HepG2 (cell line): ENCODE results near the gene TTC22. TPM values are rescaled to one million over a fixed set of nuclear protein-coding genes. Genes with fewer than 3 reads are reported as not detected.

Experiments used
- DR1 ChIP-seq: sonication (generic); formaldehyde crosslinking; IDR thresholded peaks from 2 replicates; pipeline ENCODE4 v1.8.0; 2021; ENCODE audit warnings: mild to moderate bottlenecking, missing genetic modification reagents, inconsistent platforms
- KDM6A ChIP-seq: IDR thresholded peaks from 2 replicates; pipeline ENCODE4 v1.6.1; 2016; ENCODE audit warnings: low read depth
- PAF1 ChIP-seq: IDR thresholded peaks from 2 replicates; pipeline ENCODE4 v1.6.1; 2016; ENCODE audit warnings: missing genetic modification reagents, missing compliant biosample characterization
- PCBP2 ChIP-seq: fragments of 200-400 bp; formaldehyde crosslinking; optimal IDR thresholded peaks from 2 replicates; pipeline ENCODE3; 2018; ENCODE audit warnings: low read length, low read depth; ENCODE audit not compliant: poor library complexity, severe bottlenecking
- POLR2A ChIP-seq, 2 experiments: IDR thresholded peaks; 2 replicates each; pipeline ENCODE4 v1.6.1; 2011; ENCODE audit warnings: low read depth in 2 of 2, low read length in 2 of 2, mild to moderate bottlenecking in 1 of 2, moderate library complexity in 1 of 2; ENCODE audit not compliant: insufficient read depth in 1 of 2
- POLR2G ChIP-seq: fragments of 200-400 bp; formaldehyde crosslinking; IDR thresholded peaks from 2 replicates; pipeline ENCODE4 v1.6.1; 2018; ENCODE audit warnings: mild to moderate bottlenecking, low read depth, low read length, moderate library complexity
- RBM22 ChIP-seq: fragments of 200-400 bp; formaldehyde crosslinking; optimal IDR thresholded peaks from 2 replicates; pipeline ENCODE3; 2017; ENCODE audit warnings: mild to moderate bottlenecking, low read length, moderate library complexity
- REL ChIP-seq: sonication (generic); formaldehyde crosslinking; conservative IDR thresholded peaks from 2 replicates; pipeline ENCODE4 v1.8.0; 2022; ENCODE audit warnings: mild to moderate bottlenecking, missing genetic modification reagents, moderate library complexity
- SSRP1 ChIP-seq: IDR thresholded peaks from 2 replicates; pipeline ENCODE4 v1.6.1; 2016; ENCODE audit warnings: control low read depth
- ZBTB3 ChIP-seq: sonication (generic); formaldehyde crosslinking; IDR thresholded peaks from 2 replicates; pipeline ENCODE4 v1.4.0; 2020; ENCODE audit warnings: low read depth, mild to moderate bottlenecking, moderate library complexity, missing genetic modification reagents, borderline replicate concordance
- ZC3H13 ChIP-seq: sonication (generic); formaldehyde crosslinking; IDR thresholded peaks from 2 replicates; pipeline ENCODE4 v1.8.1; 2023; ENCODE audit warnings: mild to moderate bottlenecking, missing genetic modification reagents, moderate library complexity
- polyA plus RNA-seq, 8 experiments: library from polyadenylated mRNA; depleted of rRNA in 3 of 8; stranded (reverse) in 7 of 8; unstranded in 1 of 8; fragments of >200 nt; fragmentation: Illumina TruSeq in 4 of 8; extraction: Trizol in 4 of 8; gene quantifications; 2 replicates each; pipeline versions ENCODE4 v1.2.1 to v1.2.3, GENCODE V29; 2011 to 2016; ENCODE audit warnings: low read depth in 4 of 8, missing spikeins in 1 of 8, mixed read lengths in 1 of 8; ENCODE audit not compliant: insufficient read depth in 1 of 8
- total RNA-seq, 5 experiments: library from RNA; depleted of rRNA; stranded (reverse); fragments of >200 nt; fragmentation: Illumina TruSeq; extraction: Trizol; gene quantifications; 2 replicates each; pipeline ENCODE4 v1.2.3, GENCODE V29; 2016; ENCODE audit warnings: low read depth in 1 of 5
- TF ChIP-seq, protein P1 (sequence below): sonication (generic); formaldehyde crosslinking; IDR thresholded peaks from 2 replicates; pipeline ENCODE4 v1.4.0; 2020; ENCODE audit warnings: mild to moderate bottlenecking, missing genetic modification reagents
- TF ChIP-seq, protein P2 (sequence below): sonication (generic); formaldehyde crosslinking; IDR thresholded peaks from 2 replicates; pipeline ENCODE4 v1.5.0; 2020; ENCODE audit warnings: mild to moderate bottlenecking, missing genetic modification reagents, moderate library complexity
- TF ChIP-seq, protein P3 (sequence below): sonication (generic); formaldehyde crosslinking; conservative IDR thresholded peaks from 2 replicates; pipeline ENCODE4 v1.8.0; 2022; ENCODE audit warnings: missing genetic modification reagents
- TF ChIP-seq, protein P4 (sequence below): IDR thresholded peaks from 2 replicates; pipeline ENCODE4 v1.6.1; 2012; ENCODE audit warnings: low read length, improper control_type of control experiment

Gene TTC22
- total and polyA plus RNA-seq, 2 of the 13 experiments (the other 11 are each of a cell fraction or from before 2014, with no cell fraction given), result not detected

DNA sequence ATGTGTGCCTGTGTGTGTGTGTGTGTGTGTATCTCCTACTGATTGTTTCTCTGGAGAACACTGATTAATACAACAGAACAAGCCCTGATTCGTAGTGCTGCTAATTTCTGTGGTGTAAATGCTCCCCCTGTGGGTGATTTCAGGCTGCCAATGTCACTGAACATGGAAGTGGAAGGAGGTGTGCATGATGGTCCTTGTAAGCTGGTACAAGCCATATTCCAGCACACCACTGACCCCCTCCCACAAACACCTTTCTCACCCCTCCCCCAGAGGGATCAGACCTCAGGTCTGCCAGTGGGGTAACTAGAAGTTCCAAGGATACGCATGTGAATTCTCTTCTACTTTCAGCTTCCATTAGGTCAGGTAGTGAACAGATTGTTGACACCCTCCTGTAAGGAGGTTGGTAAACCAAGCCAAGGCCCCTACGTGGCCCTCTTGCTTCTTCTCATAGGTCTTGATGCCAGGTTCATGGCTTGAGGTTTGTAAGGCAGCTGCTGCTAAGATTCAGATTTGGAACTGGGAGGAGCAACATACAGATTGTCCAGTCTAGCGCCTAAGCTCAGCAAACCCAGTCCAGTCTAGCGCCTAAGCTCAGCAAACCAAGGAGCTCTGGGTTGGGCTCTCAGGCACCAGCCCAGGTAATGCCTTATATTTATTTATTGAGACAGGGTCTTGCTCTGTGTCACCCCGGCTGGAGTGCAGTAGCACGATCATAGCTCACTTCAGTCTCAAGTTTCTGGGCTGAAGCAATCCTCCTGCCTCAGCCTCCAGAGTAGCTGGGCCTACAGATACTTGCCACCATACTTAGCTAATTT, 47.2 kb upstream of the TTC22 start (continued):
- TF ChIP-seq, protein P1, sequence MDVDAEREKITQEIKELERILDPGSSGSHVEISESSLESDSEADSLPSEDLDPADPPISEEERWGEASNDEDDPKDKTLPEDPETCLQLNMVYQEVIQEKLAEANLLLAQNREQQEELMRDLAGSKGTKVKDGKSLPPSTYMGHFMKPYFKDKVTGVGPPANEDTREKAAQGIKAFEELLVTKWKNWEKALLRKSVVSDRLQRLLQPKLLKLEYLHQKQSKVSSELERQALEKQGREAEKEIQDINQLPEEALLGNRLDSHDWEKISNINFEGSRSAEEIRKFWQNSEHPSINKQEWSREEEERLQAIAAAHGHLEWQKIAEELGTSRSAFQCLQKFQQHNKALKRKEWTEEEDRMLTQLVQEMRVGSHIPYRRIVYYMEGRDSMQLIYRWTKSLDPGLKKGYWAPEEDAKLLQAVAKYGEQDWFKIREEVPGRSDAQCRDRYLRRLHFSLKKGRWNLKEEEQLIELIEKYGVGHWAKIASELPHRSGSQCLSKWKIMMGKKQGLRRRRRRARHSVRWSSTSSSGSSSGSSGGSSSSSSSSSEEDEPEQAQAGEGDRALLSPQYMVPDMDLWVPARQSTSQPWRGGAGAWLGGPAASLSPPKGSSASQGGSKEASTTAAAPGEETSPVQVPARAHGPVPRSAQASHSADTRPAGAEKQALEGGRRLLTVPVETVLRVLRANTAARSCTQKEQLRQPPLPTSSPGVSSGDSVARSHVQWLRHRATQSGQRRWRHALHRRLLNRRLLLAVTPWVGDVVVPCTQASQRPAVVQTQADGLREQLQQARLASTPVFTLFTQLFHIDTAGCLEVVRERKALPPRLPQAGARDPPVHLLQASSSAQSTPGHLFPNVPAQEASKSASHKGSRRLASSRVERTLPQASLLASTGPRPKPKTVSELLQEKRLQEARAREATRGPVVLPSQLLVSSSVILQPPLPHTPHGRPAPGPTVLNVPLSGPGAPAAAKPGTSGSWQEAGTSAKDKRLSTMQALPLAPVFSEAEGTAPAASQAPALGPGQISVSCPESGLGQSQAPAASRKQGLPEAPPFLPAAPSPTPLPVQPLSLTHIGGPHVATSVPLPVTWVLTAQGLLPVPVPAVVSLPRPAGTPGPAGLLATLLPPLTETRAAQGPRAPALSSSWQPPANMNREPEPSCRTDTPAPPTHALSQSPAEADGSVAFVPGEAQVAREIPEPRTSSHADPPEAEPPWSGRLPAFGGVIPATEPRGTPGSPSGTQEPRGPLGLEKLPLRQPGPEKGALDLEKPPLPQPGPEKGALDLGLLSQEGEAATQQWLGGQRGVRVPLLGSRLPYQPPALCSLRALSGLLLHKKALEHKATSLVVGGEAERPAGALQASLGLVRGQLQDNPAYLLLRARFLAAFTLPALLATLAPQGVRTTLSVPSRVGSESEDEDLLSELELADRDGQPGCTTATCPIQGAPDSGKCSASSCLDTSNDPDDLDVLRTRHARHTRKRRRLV (CRISPR knock-in tag), result no peak
- TF ChIP-seq DR1 (CRISPR knock-in tag) (0 out of 2 replicates have a peak, but pooled peaks have one; percentile 22), SSRP1 (CRISPR knock-in tag) (peak; percentile 22; the same call in 1 of the 2 replicates), RBM22 (peak; percentile 95), PCBP2 (no peak), ZBTB3 (no peak), POLR2G (peak; percentile 68), ZC3H13 (CRISPR knock-in tag) (peak; percentile 60; the same call in 1 of the 2 replicates), POLR2A (IDR thresholded peaks at IDR 0.05; ENCODE audit: insufficient read depth in 1 of 2, low read depth in 2 of 2, low read length in 2 of 2) (peak in 1 of 2 experiments; percentile 33; a peak in 2 of 4 replicates), REL (CRISPR knock-in tag) (no peak), KDM6A (CRISPR knock-in tag) (no peak), PAF1 (CRISPR knock-in tag) (peak; percentile 70; the same call in 1 of the 2 replicates)
- TF ChIP-seq, protein P2, sequence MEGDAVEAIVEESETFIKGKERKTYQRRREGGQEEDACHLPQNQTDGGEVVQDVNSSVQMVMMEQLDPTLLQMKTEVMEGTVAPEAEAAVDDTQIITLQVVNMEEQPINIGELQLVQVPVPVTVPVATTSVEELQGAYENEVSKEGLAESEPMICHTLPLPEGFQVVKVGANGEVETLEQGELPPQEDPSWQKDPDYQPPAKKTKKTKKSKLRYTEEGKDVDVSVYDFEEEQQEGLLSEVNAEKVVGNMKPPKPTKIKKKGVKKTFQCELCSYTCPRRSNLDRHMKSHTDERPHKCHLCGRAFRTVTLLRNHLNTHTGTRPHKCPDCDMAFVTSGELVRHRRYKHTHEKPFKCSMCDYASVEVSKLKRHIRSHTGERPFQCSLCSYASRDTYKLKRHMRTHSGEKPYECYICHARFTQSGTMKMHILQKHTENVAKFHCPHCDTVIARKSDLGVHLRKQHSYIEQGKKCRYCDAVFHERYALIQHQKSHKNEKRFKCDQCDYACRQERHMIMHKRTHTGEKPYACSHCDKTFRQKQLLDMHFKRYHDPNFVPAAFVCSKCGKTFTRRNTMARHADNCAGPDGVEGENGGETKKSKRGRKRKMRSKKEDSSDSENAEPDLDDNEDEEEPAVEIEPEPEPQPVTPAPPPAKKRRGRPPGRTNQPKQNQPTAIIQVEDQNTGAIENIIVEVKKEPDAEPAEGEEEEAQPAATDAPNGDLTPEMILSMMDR (CRISPR knock-in tag), result peak; percentile 42
- TF ChIP-seq, protein P3, sequence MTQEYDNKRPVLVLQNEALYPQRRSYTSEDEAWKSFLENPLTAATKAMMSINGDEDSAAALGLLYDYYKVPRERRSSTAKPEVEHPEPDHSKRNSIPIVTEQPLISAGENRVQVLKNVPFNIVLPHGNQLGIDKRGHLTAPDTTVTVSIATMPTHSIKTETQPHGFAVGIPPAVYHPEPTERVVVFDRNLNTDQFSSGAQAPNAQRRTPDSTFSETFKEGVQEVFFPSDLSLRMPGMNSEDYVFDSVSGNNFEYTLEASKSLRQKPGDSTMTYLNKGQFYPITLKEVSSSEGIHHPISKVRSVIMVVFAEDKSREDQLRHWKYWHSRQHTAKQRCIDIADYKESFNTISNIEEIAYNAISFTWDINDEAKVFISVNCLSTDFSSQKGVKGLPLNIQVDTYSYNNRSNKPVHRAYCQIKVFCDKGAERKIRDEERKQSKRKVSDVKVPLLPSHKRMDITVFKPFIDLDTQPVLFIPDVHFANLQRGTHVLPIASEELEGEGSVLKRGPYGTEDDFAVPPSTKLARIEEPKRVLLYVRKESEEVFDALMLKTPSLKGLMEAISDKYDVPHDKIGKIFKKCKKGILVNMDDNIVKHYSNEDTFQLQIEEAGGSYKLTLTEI (CRISPR knock-in tag), result no peak
- TF ChIP-seq, protein P4, sequence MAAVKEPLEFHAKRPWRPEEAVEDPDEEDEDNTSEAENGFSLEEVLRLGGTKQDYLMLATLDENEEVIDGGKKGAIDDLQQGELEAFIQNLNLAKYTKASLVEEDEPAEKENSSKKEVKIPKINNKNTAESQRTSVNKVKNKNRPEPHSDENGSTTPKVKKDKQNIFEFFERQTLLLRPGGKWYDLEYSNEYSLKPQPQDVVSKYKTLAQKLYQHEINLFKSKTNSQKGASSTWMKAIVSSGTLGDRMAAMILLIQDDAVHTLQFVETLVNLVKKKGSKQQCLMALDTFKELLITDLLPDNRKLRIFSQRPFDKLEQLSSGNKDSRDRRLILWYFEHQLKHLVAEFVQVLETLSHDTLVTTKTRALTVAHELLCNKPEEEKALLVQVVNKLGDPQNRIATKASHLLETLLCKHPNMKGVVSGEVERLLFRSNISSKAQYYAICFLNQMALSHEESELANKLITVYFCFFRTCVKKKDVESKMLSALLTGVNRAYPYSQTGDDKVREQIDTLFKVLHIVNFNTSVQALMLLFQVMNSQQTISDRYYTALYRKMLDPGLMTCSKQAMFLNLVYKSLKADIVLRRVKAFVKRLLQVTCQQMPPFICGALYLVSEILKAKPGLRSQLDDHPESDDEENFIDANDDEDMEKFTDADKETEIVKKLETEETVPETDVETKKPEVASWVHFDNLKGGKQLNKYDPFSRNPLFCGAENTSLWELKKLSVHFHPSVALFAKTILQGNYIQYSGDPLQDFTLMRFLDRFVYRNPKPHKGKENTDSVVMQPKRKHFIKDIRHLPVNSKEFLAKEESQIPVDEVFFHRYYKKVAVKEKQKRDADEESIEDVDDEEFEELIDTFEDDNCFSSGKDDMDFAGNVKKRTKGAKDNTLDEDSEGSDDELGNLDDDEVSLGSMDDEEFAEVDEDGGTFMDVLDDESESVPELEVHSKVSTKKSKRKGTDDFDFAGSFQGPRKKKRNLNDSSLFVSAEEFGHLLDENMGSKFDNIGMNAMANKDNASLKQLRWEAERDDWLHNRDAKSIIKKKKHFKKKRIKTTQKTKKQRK, result no peak
